ENCODE results near the gene RASSF4. TPM values are rescaled to one million over a fixed set of nuclear protein-coding genes. Genes with fewer than 3 reads are reported as not detected.

RASSF4 gene
- total RNA-seq, 1 experiment from 2014 or later = 2.8 TPM

GRCh38 chr10:44954962-44955361, 4.6 kb upstream of the RASSF4 start:
- H3K27ac ChIP-seq (ENCODE audit: low read depth, low read length) = no peak overlapping the region
- H3K79me2 ChIP-seq (ENCODE audit: insufficient read depth, low read length) = no peaks in the 10 kb centered on the region
- no peak overlapping the region for H3K4me3 ChIP-seq (replicated peaks in 1 of 2; ENCODE audit: low read depth in 1 of 2, low read length in 2 of 2)
- no peaks in the 10 kb centered on the region for H3K27me3 ChIP-seq (ENCODE audit: insufficient read depth, low read length)
- H3K36me3 ChIP-seq (ENCODE audit: control insufficient read depth in 1 of 2, insufficient read depth in 2 of 2, low read length in 2 of 2) = no peaks in the 10 kb centered on the region
- TF ChIP-seq TCF7L2 (IDR thresholded peaks at IDR 0.05; ENCODE audit: borderline replicate concordance, extremely low read depth, insufficient read depth, insufficient read length) (no peak), ELF1 (IDR thresholded peaks at IDR 0.05; ENCODE audit: borderline replicate concordance, low read depth) (no peak), EGR1 (IDR thresholded peaks at IDR 0.05; ENCODE audit: low read depth) (no peak), YY1 (IDR thresholded peaks at IDR 0.05; ENCODE audit: extremely low read depth, insufficient replicate concordance, low read depth, low read length) (no peak), SIN3A (IDR thresholded peaks at IDR 0.05; ENCODE audit: low read depth) (no peak), POLR2A (IDR thresholded peaks at IDR 0.05; ENCODE audit: borderline replicate concordance, extremely low read depth, insufficient read depth, insufficient read length) (no peak), EZH2 (IDR thresholded peaks at IDR 0.05) (no peak), MAX (IDR thresholded peaks at IDR 0.05) (no peak), ATF3 (IDR thresholded peaks at IDR 0.05) (no peak), FOSL1 (IDR thresholded peaks at IDR 0.05; ENCODE audit: low read depth) (no peak), ZNF274 (IDR thresholded peaks at IDR 0.05; ENCODE audit: low read depth, low read length) (no peak), CEBPB (IDR thresholded peaks at IDR 0.05; ENCODE audit: low read depth) (no peak), CTCF (IDR thresholded peaks at IDR 0.05 in 2 of 3, conservative IDR thresholded peaks at IDR 0.05 in 1 of 3; ENCODE audit: borderline replicate concordance in 1 of 3, insufficient read depth in 1 of 3, low read depth in 2 of 3, low read length in 2 of 3) (no peak)
- intact Hi-C loops (cut with micrococcal nuclease) = no loop called here
- no TSS peak for BruUV-seq (replicated peaks)
- ChIA-PET CTCF (no interaction called here), POLR2A (interaction anchor here (0.7 kb wide), 1 partner anchor 120 kb away, joined by 3 read pairs; no protein-coding TSS in a partner anchor), RAD21 (ENCODE audit: low non-redundant PET in 1 of 2, low total read pairs in 2 of 2, uncharacterized antibody in 2 of 2, unreplicated experiment in 2 of 2) (no interaction called here)
- H2AFZ ChIP-seq (ENCODE audit: low read depth, low read length, poor library complexity, severe bottlenecking) = no peak overlapping the region
- H3K4me1 ChIP-seq (ENCODE audit: control insufficient read depth in 1 of 2, insufficient read depth in 2 of 2, low read length in 2 of 2) = peaks cover 2 to 14% of the 10 kb centered on the region in 2 experiments; a peak in 3 of 4 replicates
- DNase-seq (ENCODE audit: low read depth, low spot score) (no peak), ATAC-seq (no peak)
- no peaks in the 10 kb centered on the region for H3K9me3 ChIP-seq (ENCODE audit: control insufficient read depth in 1 of 2, insufficient read depth in 1 of 2, low read depth in 1 of 2, low read length in 2 of 2)
- H3K4me2 ChIP-seq (ENCODE audit: low read length) = no peak overlapping the region
- H3K9me2 ChIP-seq (ENCODE audit: insufficient read depth) = no peaks in the 10 kb centered on the region
- no peak overlapping the region for H3K9ac ChIP-seq (ENCODE audit: low read length)
- no peaks in the 10 kb centered on the region for H4K20me1 ChIP-seq (ENCODE audit: insufficient read depth)
